Right atrium auricular region (tissue), 2 donors: ENCODE measurements around the gene LHPP. TPM values are rescaled to one million over a fixed set of nuclear protein-coding genes. Genes with fewer than 3 reads are reported as not detected.
A peak's percentile ranks its signal among the peaks of the same experiment; 100 is the strongest.

Experiments used
- DNase-seq: peaks from one replicate; pipeline ENCODE4 v3.0.0-alpha.2; 2019; ENCODE audit warnings: low spot score
- H3K27ac ChIP-seq, 2 donors: fragments of 200-600 bp; sonication (generic); 1 replicate in 1 of 2; 2 replicates in 1 of 2; pipeline ENCODE4 v1.5.1; 2016 to 2019
- H3K27me3 ChIP-seq, 2 donors: fragments of 200-600 bp; sonication (generic); one replicate each; pipeline versions ENCODE4 v1.5.1 to v1.6.0; 2017 to 2019
- H3K36me3 ChIP-seq: fragments of 200-600 bp; sonication (generic); one replicate; pipeline ENCODE4 v1.5.1; 2016
- H3K4me1 ChIP-seq, 2 donors: fragments of 200-600 bp; sonication (generic); one replicate each; pipeline versions ENCODE4 v1.5.1 to v1.6.0; 2017 to 2019
- H3K4me3 ChIP-seq, 2 donors: fragments of 200-600 bp; sonication (generic); 1 replicate in 1 of 2; 2 replicates in 1 of 2; pipeline ENCODE4 v1.5.1; 2017 to 2019; ENCODE audit warnings: mild to moderate bottlenecking in 1 of 2, moderate library complexity in 1 of 2
- H3K9me3 ChIP-seq, 2 donors: fragments of 200-600 bp; sonication (generic); one replicate each; pipeline ENCODE4 v1.5.1; 2019
- total RNA-seq, 2 donors: library from RNA; depleted of rRNA; stranded (reverse); fragments of >200 nt; gene quantifications; one replicate each; pipeline ENCODE4 v1.1.0, GENCODE V29; 2016
- TF ChIP-seq, protein P1 (sequence below), 2 donors: fragments of 200-600 bp; sonication (generic); IDR thresholded peaks; one replicate each; pipeline ENCODE4 v1.5.1; 2019; ENCODE audit warnings: antibody characterized with exemption in 2 of 2

The LHPP gene
- total RNA-seq, 2 donors from 2014 or later = 10.3 to 23.7 TPM

DNA sequence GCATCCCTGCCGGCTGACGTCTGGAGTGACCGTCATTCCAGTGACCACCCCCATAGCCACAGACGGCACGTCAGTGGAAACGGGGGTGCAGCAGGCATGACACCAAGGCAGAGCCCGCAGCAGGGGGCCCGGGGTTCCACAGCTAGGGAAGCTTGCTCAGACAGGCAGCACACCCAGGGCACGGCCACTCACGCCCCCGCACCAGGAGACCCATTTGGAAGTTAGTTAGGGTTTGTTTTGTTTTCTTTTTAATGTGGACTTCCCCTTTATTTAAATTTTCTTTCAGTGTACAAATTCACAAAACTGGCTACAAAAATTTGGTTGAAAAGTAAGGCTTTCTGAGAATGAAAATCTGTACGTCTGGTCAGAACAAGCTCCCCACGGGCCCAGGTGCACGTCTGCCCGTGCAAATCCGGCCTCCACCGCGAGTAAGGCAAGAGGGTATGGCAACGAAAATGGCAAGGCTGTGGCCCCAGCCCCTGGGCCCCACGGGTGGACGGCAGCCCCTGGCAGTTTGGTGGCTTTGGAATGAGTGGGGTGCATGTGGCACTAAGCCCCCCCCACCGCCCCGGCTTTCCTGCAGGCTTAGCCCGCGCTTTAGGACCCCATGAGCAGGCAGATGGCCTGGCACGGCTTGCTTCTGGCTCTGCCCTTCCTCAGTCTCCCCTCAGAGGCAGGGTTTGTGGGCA, 158.3 kb downstream of the LHPP start:
- no peaks in the 10 kb centered on the region for H3K27me3 ChIP-seq
- H3K4me3 ChIP-seq = no peak overlapping the region
- H3K36me3 ChIP-seq = peaks cover 12% of the 10 kb centered on the region
- no peaks in the 10 kb centered on the region for H3K9me3 ChIP-seq
- no peak for DNase-seq
- peaks cover 0 to 51% of the 10 kb centered on the region in 2 donors for H3K4me1 ChIP-seq
- TF ChIP-seq, protein P1, sequence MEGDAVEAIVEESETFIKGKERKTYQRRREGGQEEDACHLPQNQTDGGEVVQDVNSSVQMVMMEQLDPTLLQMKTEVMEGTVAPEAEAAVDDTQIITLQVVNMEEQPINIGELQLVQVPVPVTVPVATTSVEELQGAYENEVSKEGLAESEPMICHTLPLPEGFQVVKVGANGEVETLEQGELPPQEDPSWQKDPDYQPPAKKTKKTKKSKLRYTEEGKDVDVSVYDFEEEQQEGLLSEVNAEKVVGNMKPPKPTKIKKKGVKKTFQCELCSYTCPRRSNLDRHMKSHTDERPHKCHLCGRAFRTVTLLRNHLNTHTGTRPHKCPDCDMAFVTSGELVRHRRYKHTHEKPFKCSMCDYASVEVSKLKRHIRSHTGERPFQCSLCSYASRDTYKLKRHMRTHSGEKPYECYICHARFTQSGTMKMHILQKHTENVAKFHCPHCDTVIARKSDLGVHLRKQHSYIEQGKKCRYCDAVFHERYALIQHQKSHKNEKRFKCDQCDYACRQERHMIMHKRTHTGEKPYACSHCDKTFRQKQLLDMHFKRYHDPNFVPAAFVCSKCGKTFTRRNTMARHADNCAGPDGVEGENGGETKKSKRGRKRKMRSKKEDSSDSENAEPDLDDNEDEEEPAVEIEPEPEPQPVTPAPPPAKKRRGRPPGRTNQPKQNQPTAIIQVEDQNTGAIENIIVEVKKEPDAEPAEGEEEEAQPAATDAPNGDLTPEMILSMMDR (IDR thresholded peaks at IDR 0.05) = no peak
- no peak overlapping the region for H3K27ac ChIP-seq

GRCh38 chr10:124621637-124622036, 160.0 kb downstream of the LHPP start:
- TF ChIP-seq, protein P1 (IDR thresholded peaks at IDR 0.05) = no peak
- H3K4me3 ChIP-seq = no peak overlapping the region
- H3K4me1 ChIP-seq = peaks cover 0 to 68% of the 10 kb centered on the region in 2 donors
- H3K27ac ChIP-seq = peak overlapping the region; percentile 55 to 66
- no peaks in the 10 kb centered on the region for H3K9me3 ChIP-seq
- H3K27me3 ChIP-seq = no peaks in the 10 kb centered on the region
- DNase-seq = no peak
- peaks cover 12% of the 10 kb centered on the region for H3K36me3 ChIP-seq

DNA sequence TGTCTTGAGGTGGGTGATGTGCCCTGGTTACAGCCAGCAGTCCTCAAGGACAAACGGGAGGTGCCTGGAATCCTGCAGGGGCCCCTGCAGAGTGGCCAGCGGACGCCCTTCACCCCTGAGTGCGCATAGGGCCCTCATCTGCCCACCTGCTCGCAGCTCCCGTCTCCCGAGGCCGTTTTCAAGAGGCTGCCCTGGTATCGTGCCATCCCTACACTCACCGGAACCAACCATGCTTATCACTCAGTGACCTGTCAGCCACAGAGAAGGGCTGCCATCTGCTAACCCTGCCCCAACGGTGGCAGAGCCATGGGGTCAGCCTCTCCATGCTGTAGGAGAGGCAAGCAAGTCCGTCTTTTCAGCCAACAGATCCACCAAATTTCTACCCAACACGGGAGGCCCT, 160.5 kb downstream of the LHPP start:
- Histone ChIP-seq H3K27me3 (no peaks in the 10 kb centered on the region), H3K9me3 (no peaks in the 10 kb centered on the region), H3K36me3 (peaks cover 10% of the 10 kb centered on the region), H3K4me1 (peaks cover 0 to 73% of the 10 kb centered on the region in 2 donors), H3K4me3 (no peak overlapping the region), H3K27ac (peak overlapping the region; percentile 55 to 66)
- DNase-seq = no peak
- TF ChIP-seq, protein P1 (IDR thresholded peaks at IDR 0.05) = no peak

GRCh38 chr10:124622866-124623536, 161.4 kb downstream of the LHPP start:
- DNase-seq = no peak
- Histone ChIP-seq H3K4me1 (peaks cover 0 to 78% of the 10 kb centered on the region in 2 donors), H3K27me3 (no peaks in the 10 kb centered on the region), H3K27ac (no peak overlapping the region), H3K9me3 (no peaks in the 10 kb centered on the region), H3K4me3 (no peak overlapping the region), H3K36me3 (peaks cover 5% of the 10 kb centered on the region)
- TF ChIP-seq, protein P1 (IDR thresholded peaks at IDR 0.05) = no peak

DNA sequence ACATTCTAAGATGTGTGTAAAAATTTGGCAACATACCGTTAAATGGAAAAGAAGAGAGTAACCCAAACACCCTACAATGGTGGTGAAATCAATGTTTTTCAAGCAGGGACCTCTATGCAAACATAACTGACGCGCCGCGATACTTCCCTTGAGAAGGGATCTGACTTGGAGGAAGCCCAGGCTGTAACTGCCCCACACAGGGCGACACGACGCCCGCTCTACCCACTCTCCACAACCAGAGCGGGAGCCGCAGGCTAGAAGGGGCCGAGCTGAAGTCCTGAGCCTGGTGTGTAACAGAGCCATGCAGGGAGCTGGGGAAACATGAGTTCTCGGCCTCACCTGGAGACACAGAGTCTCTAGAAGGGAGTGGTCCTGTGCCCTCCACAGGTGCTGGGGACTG, 162.4 kb downstream of the LHPP start:
- Histone ChIP-seq H3K36me3 (no peaks in the 10 kb centered on the region), H3K27me3 (no peaks in the 10 kb centered on the region), H3K4me3 (no peak overlapping the region), H3K27ac (peak overlapping the region; percentile 6 to 63), H3K9me3 (no peaks in the 10 kb centered on the region), H3K4me1 (peaks cover 0 to 87% of the 10 kb centered on the region in 2 donors)
- no peak for DNase-seq
- TF ChIP-seq, protein P1 (IDR thresholded peaks at IDR 0.05) = no peak
